ENCODE results near the gene NRG3. TPM values are rescaled to one million over a fixed set of nuclear protein-coding genes. Genes with fewer than 3 reads are reported as not detected.

NRG3 gene
- total and polyA plus RNA-seq, 2 donors, result 0.08 to 1.5 TPM

DNA sequence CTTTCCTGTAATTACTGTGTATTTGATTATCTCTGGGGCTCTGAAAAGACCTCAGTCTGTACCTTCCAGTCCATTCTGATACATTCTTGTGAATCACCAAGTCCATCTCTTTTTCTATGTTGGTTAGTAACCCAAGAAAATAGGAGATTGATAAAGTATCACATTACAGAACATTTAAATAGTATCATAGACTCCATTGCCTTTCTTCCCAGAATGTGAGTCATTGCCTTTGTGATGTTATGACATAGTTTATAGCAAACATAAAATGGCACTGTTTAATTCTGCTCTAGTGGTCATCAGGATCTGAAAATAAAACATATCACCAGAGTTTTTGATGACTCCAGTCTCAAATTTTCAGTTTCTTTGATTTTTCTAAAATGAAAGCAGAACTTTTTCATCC is 78.4 kb downstream of the NRG3 start:
- Histone ChIP-seq H3K4me3 (ENCODE audit: low read depth, low read length) (no peak overlapping the region), H3K4me1 (ENCODE audit: insufficient read depth) (no peaks in the 10 kb centered on the region), H3K36me3 (ENCODE audit: insufficient read depth) (no peaks in the 10 kb centered on the region), H3K27ac (ENCODE audit: low read depth) (no peak overlapping the region)
- no peak for DNase-seq (ENCODE audit: extremely low spot score)

DNA sequence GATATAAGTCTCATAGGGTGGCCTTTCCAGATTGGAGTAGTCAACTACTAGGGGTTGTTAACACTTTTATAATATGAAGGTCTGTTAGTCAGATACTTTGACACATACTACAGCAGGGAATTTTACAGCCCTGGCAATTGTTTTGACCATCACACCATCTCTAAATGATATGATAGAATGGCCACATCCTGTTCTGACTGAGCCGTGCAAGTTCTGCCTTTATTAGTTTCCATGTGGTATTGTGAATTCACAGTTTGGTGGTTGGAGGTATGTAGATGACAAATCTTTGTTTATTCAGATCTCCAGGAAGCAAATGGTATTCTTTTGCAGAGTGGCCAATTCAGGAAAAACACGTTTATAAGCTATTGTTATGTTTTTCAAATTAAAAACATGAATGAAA is 83.0 kb downstream of the NRG3 start:
- H3K4me3 ChIP-seq (ENCODE audit: low read depth, low read length), result no peak overlapping the region
- no peak for DNase-seq (ENCODE audit: extremely low spot score)
- H3K36me3 ChIP-seq (ENCODE audit: insufficient read depth), result no peaks in the 10 kb centered on the region
- no peak overlapping the region for H3K27ac ChIP-seq (ENCODE audit: low read depth)
- WGBS, result 37% methylated on average over 2 of the region's 2 CpGs
- H3K4me1 ChIP-seq (ENCODE audit: insufficient read depth), result no peaks in the 10 kb centered on the region

DNA sequence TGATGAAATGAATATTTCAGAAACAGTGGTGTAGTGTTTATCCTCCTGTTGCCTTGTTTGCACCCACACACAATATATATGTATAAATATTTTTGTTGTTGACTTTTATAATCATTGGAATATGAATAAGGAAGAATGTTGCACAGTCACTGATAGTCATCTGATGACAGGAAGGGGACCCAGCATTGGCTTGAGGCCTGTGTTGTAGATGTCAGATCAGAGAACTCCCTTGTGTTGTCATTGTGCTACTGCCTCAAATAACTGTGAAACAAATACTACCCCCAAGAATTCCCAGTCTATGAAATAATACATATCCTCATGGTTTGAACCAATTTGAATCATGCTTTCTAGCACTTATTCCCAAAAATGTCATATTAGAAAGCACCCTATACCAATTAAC is 84.0 kb downstream of the NRG3 start:
- no peak overlapping the region for H3K4me3 ChIP-seq (ENCODE audit: low read depth, low read length)
- H3K27ac ChIP-seq (ENCODE audit: low read depth), result no peak overlapping the region
- H3K36me3 ChIP-seq (ENCODE audit: insufficient read depth), result no peaks in the 10 kb centered on the region
- H3K4me1 ChIP-seq (ENCODE audit: insufficient read depth), result no peaks in the 10 kb centered on the region
- DNase-seq (ENCODE audit: extremely low spot score), result no peak

DNA sequence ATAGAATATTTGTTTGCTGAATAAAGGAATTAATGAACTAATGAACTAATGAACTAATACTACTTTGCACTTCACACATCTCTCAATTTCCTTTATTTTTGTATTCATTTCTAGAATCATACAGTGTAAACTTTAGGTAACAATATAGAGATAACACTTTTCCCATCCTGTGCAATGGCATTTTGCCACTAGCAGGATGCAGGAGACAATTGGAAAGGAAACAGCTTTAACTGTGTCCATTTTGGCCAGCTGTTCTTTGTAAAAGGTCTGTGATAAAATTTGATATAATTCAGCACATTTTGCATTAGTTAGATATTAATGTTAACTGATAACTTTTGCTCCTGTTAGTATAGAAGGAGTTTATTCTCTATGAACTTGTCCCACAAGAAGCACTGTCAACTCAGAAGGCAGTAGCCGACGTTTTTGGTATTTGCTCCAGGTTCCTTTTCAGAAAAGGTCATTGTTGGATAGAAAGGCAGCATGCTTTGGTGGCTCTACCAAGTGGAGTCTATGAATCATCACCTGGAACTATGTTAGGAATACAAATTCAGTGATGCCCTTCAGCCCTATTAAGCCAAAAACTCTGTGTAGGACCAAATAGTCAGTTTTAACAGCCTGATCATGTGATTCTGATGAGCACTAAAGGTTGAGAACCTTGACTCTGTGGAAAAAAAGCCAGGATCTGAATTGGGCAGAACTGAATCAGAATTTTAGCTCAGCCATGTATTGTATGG is 86.6 kb downstream of the NRG3 start:
- H3K36me3 ChIP-seq (ENCODE audit: insufficient read depth), result no peaks in the 10 kb centered on the region
- H3K4me3 ChIP-seq (ENCODE audit: low read depth, low read length), result no peak overlapping the region
- WGBS, result 53% methylated on average over 2 of the region's 2 CpGs
- no peaks in the 10 kb centered on the region for H3K4me1 ChIP-seq (ENCODE audit: insufficient read depth)
- no peak overlapping the region for H3K27ac ChIP-seq (ENCODE audit: low read depth)
- no peak for DNase-seq (ENCODE audit: extremely low spot score)

DNA sequence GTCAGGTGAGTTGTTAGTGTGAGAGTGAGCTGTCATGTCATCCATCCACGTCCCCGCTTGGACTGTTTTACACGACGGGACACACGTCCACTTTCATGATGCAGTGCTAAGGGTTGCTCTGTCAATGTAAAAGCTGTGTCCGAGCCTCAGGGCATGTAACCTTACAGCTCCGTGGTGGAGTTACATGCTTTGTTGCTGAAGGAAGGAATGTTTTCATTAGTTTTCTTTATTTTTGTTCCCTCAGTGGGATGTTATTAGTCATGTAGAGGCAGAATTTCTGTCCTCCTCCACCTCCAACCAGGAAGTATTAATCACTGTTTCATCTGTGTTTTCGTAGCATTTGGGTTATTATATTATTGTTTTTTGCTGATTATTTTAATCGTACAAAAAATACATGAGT is 88.6 kb downstream of the NRG3 start:
- Histone ChIP-seq H3K4me3 (ENCODE audit: low read depth, low read length) (no peak overlapping the region), H3K36me3 (ENCODE audit: insufficient read depth) (no peaks in the 10 kb centered on the region), H3K27ac (ENCODE audit: low read depth) (no peak overlapping the region), H3K4me1 (ENCODE audit: insufficient read depth) (no peaks in the 10 kb centered on the region)
- 87% methylated on average over 9 of the region's 9 CpGs for WGBS
- DNase-seq (ENCODE audit: extremely low spot score), result no peak

DNA sequence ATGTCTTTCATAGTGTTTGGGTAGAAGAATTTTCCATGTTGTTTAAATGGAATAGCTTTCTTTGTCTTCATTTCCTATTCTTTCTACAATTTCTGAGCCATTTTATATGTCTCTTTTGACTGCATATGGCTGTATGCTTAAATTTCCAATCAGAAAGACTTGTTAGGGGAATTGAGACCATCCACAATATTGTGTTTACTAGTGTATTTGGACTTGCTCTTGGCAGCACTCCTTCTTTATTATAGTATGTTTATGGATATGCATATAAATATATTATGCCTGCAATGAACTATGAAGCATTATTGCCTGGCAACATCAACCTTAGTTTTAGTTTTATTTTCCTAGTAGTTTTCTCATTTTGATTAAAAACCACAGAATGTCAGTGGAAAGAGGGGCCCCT is 92.7 kb downstream of the NRG3 start:
- DNase-seq (ENCODE audit: extremely low spot score), result no peak
- H3K4me3 ChIP-seq (ENCODE audit: low read depth, low read length), result no peak overlapping the region
- no peaks in the 10 kb centered on the region for H3K4me1 ChIP-seq (ENCODE audit: insufficient read depth)
- H3K27ac ChIP-seq (ENCODE audit: low read depth), result no peak overlapping the region
- H3K36me3 ChIP-seq (ENCODE audit: insufficient read depth), result no peaks in the 10 kb centered on the region

DNA sequence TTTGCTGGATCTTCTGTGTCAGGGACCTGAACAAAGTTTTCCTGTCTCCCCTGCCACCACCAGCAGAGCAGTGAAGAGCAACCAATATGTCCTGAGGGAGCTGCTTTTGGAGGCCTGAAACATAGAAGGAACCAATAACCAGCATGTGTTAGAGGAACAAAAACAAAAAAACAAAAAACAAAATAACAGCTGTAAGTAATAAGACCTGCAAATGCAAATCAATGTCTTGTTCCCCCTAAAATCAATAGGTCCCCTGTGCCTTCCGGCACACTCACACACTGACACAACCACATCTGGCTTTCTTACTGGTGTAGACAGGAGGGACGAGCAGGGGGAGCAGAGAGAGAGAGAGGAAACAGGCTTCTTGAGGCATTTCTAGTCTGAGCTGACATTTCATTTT is 94.1 kb downstream of the NRG3 start:
- WGBS, result 55% methylated on average over 2 of the region's 2 CpGs
- Histone ChIP-seq H3K36me3 (ENCODE audit: insufficient read depth) (no peaks in the 10 kb centered on the region), H3K4me1 (ENCODE audit: insufficient read depth) (no peaks in the 10 kb centered on the region), H3K27ac (ENCODE audit: low read depth) (no peak overlapping the region), H3K4me3 (ENCODE audit: low read depth, low read length) (no peak overlapping the region)
- DNase-seq (ENCODE audit: extremely low spot score), result no peak

DNA sequence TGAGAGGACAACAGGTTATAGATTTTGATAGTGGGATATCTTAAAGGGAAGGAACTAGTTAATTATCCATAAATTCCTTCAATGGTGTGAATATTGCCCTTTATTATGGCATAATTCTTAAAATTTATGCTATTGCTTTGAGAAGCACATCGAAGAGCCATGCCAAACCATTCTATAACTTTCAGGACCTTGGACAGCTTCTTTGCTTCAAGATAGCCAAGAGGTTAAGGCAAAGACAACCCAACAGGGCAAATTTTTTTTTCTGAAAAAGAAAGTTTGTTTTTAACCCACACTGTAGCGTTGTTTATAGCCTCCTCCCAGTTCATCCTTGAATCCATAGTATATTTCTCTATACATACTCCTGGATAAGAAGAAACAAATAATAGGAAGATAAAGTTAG is 103.2 kb downstream of the NRG3 start:
- DNase-seq (ENCODE audit: extremely low spot score), result no peak
- no peaks in the 10 kb centered on the region for H3K4me1 ChIP-seq (ENCODE audit: insufficient read depth)
- no peaks in the 10 kb centered on the region for H3K36me3 ChIP-seq (ENCODE audit: insufficient read depth)
- H3K4me3 ChIP-seq (ENCODE audit: low read depth, low read length), result no peak overlapping the region
- H3K27ac ChIP-seq (ENCODE audit: low read depth), result no peak overlapping the region
- 62% methylated on average over 2 of the region's 2 CpGs for WGBS

DNA sequence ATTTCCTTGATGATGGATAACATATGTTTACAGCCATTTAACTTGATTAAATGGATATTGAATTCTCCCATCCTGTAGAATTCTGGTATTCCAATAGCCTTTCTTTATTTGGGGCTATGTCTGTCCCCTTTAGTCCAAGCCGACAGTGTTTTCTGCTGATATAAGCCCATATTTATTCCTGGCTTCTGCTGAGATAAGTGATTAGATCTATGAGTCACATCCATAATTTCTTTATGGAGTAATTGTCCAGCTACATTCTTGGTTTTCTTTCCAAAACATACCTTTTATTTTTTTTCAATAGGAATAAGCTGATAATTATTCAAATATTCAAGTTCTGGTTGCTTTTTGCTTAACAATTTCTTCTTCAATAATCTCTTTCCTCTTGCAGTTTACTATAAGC is 106.7 kb downstream of the NRG3 start:
- 75% methylated on average over 1 of the region's 1 CpG for WGBS
- Histone ChIP-seq H3K27ac (ENCODE audit: low read depth) (no peak overlapping the region), H3K4me1 (ENCODE audit: insufficient read depth) (no peaks in the 10 kb centered on the region), H3K4me3 (ENCODE audit: low read depth, low read length) (no peak overlapping the region), H3K36me3 (ENCODE audit: insufficient read depth) (no peaks in the 10 kb centered on the region)
- no peak for DNase-seq (ENCODE audit: extremely low spot score)

DNA sequence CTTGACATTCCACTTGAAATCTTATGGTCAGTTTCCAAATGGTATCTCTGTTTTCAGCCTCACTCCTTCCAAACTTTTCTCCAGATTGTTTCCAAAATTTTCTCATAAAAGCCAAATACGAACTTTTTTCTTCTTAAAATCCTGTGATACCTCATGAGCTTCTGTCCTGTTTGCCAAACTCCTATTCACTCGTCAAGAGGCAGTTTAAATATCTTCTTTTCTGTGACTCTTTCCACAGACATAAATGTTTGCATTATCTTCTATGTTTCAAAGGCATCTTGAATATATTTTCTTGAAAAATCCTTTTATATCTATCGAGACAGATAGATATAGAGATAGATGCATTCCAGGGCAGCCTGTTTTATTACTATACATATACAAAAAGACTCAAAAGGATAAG is 109.4 kb downstream of the NRG3 start:
- 48% methylated on average over 3 of the region's 3 CpGs for WGBS
- Histone ChIP-seq H3K4me1 (ENCODE audit: insufficient read depth) (no peaks in the 10 kb centered on the region), H3K36me3 (ENCODE audit: insufficient read depth) (no peaks in the 10 kb centered on the region), H3K4me3 (ENCODE audit: low read depth, low read length) (no peak overlapping the region), H3K27ac (ENCODE audit: low read depth) (no peak overlapping the region)
- no peak for DNase-seq (ENCODE audit: extremely low spot score)

DNA sequence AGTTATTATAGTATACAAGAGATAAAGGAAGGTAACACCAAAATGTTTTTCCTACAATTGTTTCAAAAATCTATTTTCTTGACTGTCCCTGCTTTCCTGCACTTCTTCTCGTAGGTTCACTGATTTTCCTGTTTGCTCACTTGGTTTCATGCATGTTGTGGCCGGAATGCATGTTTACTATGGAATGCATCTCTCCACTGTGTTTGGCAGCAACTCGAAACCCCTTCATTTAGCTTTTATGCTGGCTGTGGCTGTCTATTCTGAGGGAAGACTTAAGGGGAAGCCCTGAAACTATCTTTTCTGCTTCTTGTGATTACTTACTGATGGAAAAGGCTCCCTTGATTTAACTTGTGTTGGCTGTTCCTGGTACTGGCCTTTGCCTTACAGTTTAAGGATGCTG is 120.3 kb downstream of the NRG3 start:
- 52% methylated on average over 3 of the region's 3 CpGs for WGBS
- no peak for DNase-seq (ENCODE audit: extremely low spot score)

DNA sequence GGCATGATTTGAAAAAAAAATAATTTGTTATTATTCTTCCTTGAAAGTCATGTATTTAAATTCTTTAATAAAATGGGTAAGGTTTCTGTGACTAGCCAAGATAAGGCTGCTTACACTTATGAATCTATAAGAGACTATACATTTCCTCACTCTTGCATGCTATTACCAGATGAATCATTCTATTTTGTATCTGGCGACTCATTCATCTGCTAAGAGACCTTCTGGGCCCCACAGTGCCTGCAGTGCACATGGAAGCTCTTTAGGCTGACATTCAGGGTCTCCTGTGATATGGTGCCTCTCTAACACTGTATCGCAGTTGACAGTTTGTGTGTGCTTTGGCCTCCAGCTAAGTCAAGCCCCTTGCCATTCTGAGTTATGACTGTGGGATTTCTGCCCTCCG is 121.9 kb downstream of the NRG3 start:
- H3K4me3 ChIP-seq (ENCODE audit: low read depth, low read length), result no peak overlapping the region
- WGBS, result 79% methylated on average over 3 of the region's 3 CpGs
- DNase-seq (ENCODE audit: extremely low spot score), result no peak

More for the DNA sequence above, 120.3 kb downstream of the NRG3 start:
- H3K27ac ChIP-seq (ENCODE audit: low read depth), result no peak overlapping the region
- no peak overlapping the region for H3K4me3 ChIP-seq (ENCODE audit: low read depth, low read length)
- no peaks in the 10 kb centered on the region for H3K4me1 ChIP-seq (ENCODE audit: insufficient read depth)
- no peaks in the 10 kb centered on the region for H3K36me3 ChIP-seq (ENCODE audit: insufficient read depth)

DNA sequence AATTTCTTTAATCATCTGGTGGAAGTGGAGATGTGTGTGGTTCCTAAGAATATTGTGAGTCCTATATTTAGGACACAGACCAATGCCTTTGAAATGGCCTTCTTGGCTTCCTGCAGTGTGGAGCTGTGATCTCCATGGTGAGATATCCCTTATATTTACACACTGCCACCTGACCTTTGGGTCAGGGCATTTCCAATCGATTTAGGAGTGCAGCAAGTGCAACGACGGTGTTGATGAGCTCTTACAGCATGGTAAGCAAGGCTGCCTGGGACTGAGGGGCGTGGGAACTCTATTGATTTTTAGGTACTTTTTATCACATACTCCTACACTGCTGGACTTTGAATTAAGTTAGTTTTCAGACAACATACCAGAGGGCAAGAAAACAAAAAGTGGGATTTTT is 146.0 kb downstream of the NRG3 start:
- no peaks in the 10 kb centered on the region for H3K4me1 ChIP-seq (ENCODE audit: insufficient read depth)
- no peak overlapping the region for H3K27ac ChIP-seq (ENCODE audit: low read depth)
- no peaks in the 10 kb centered on the region for H3K36me3 ChIP-seq (ENCODE audit: insufficient read depth)
- 65% methylated on average over 4 of the region's 4 CpGs for WGBS
- no peak for DNase-seq (ENCODE audit: extremely low spot score)
- H3K4me3 ChIP-seq (ENCODE audit: low read depth, low read length), result no peak overlapping the region

More for the DNA sequence above, 121.9 kb downstream of the NRG3 start:
- Histone ChIP-seq H3K4me1 (ENCODE audit: insufficient read depth) (no peaks in the 10 kb centered on the region), H3K36me3 (ENCODE audit: insufficient read depth) (no peaks in the 10 kb centered on the region), H3K27ac (ENCODE audit: low read depth) (no peak overlapping the region)

DNA sequence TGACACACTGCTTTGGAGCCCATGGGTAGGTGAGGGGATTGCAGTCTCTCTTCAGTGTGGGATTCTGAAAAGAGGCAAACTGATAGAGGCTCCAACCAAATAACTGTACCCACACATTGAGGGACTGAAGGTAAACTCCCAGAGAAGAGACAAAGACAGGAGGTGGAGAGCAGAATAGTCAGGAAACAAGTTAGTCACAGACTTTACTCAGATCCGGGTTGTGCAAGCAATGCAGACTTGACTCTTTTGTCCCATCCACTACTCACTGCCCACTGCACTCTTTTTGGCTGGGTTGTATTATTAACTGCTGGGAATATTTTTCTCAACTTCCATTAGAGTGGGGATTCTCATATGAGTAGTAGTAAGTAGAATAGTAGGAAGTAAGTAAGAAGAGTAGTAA is 152.7 kb downstream of the NRG3 start:
- Histone ChIP-seq H3K4me1 (ENCODE audit: insufficient read depth) (no peaks in the 10 kb centered on the region), H3K4me3 (ENCODE audit: low read depth, low read length) (no peak overlapping the region), H3K36me3 (ENCODE audit: insufficient read depth) (no peaks in the 10 kb centered on the region), H3K27ac (ENCODE audit: low read depth) (no peak overlapping the region)
- 76% methylated on average over 1 of the region's 1 CpG for WGBS
- DNase-seq (ENCODE audit: extremely low spot score), result no peak

DNA sequence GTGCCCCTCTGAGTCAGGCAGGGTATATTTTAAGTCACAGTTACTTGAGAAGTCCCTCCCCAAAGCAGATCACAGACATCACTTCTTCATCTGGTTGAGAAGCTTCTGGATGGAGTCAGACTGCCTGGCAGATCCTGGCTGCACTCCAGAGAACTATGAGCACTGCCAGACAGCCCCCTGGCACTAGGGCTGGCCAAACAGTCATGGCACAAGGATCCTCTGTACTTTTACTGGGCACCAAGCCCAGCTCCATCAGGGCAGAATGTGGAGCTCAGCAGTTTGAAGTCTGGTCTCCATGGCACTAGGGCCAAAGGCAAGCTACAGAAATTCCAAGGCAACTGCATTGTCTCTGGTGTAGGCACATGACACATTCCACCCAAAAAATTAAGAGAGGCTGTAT is 162.1 kb downstream of the NRG3 start:
- Histone ChIP-seq H3K27ac (ENCODE audit: low read depth) (no peak overlapping the region), H3K4me1 (ENCODE audit: insufficient read depth) (no peaks in the 10 kb centered on the region)
- DNase-seq (ENCODE audit: extremely low spot score), result no peak

More for the DNA sequence above, 162.1 kb downstream of the NRG3 start:
- H3K36me3 ChIP-seq (ENCODE audit: insufficient read depth), result no peaks in the 10 kb centered on the region
- no peak overlapping the region for H3K4me3 ChIP-seq (ENCODE audit: low read depth, low read length)
